Measurements from ENCODE around the gene FN3K. TPM values are rescaled to one million over a fixed set of nuclear protein-coding genes. Genes with fewer than 3 reads are reported as not detected.

FN3K gene
- total RNA-seq, 1 experiment from 2014 or later = 28.3 TPM

GRCh38 chr17:82686366-82687324 is 48.8 kb upstream of the FN3K start:
- no peak overlapping the region for H4K91ac ChIP-seq (ENCODE audit: insufficient read length, low read depth, low read length)
- H2BK120ac ChIP-seq (ENCODE audit: low read depth, low read length, poor library complexity, severe bottlenecking) = no peak overlapping the region
- no peak overlapping the region for H3K9ac ChIP-seq (ENCODE audit: extremely low read depth, insufficient read length, low read length)
- Mint-ChIP-seq H3K4me1 (0 out of 4 replicates have a peak, but pooled peaks cover 0 to 2% of the 10 kb centered on the region in 2 experiments), H3K9me3 (peaks cover 6 to 8% of the 10 kb centered on the region in 2 experiments), H3K36me3 (ENCODE audit: insufficient read depth in 1 of 3, low read depth in 3 of 3) (peaks cover 0 to 3% (median 0%) of the 10 kb centered on the region in 3 experiments; a peak in 2 of 7 replicates), H3K27ac (no peak overlapping the region; a peak in 1 of 7 replicates), H3K4me3 (no peak overlapping the region), H3K27me3 (ENCODE audit: low read depth) (no peaks in the 10 kb centered on the region; the same call in none of the 2 replicates)
- DNase-seq = no peak
- no peak overlapping the region for H4K8ac ChIP-seq (replicated peaks; ENCODE audit: insufficient read length, low read depth, low read length)
- H4K5ac ChIP-seq (ENCODE audit: insufficient read length, low read depth, low read length) = no peak overlapping the region
- H3K4me1 ChIP-seq (ENCODE audit: insufficient read depth, low read length) = no peaks in the 10 kb centered on the region
- H2BK12ac ChIP-seq (ENCODE audit: insufficient read length, low read depth, low read length) = no peak overlapping the region
- H4K20me1 ChIP-seq (ENCODE audit: control insufficient read depth, insufficient read depth, insufficient read length) = no peaks in the 10 kb centered on the region
- H3K9me3 ChIP-seq (ENCODE audit: control insufficient read depth, low read depth, low read length) = no peaks in the 10 kb centered on the region
- no peak overlapping the region for H3K4me2 ChIP-seq (ENCODE audit: insufficient read depth, insufficient read length, low read length)
- H2BK5ac ChIP-seq (ENCODE audit: insufficient read length, low read length) = no peak overlapping the region
- H2BK15ac ChIP-seq (ENCODE audit: low read depth, low read length) = no peak overlapping the region
- no peaks in the 10 kb centered on the region for H3K79me1 ChIP-seq (ENCODE audit: insufficient read depth, low read depth, low read length, poor library complexity, severe bottlenecking)
- H2AFZ ChIP-seq (ENCODE audit: low read length) = no peak overlapping the region
- no peak overlapping the region for H3T11ph ChIP-seq (ENCODE audit: low read length)
- H3K14ac ChIP-seq (ENCODE audit: insufficient read depth, low read length) = no peak overlapping the region
- H3K56ac ChIP-seq (ENCODE audit: insufficient read length, low read depth, low read length) = no peak overlapping the region
- no peaks in the 10 kb centered on the region for H3K27me3 ChIP-seq (ENCODE audit: insufficient read depth, low read length)
- no peak overlapping the region for H3K23ac ChIP-seq (ENCODE audit: insufficient read length, low read depth, low read length)
- no peak overlapping the region for H3K18ac ChIP-seq (ENCODE audit: insufficient read length, low read depth, low read length)
- no peak overlapping the region for H2AK5ac ChIP-seq (ENCODE audit: insufficient read length, low read length)
- TF ChIP-seq CTCF (conservative IDR thresholded peaks at IDR 0.05) = no peak
- WGBS (ENCODE audit: extremely low coverage, insufficient read length, low lambda C conversion rate) = no CpG with 5 or more reads among the region's 19 CpGs
- no peak overlapping the region for H3K27ac ChIP-seq (ENCODE audit: insufficient read length, low read depth, low read length)
- H3K4ac ChIP-seq (ENCODE audit: low read depth, low read length) = no peak overlapping the region
- H2BK20ac ChIP-seq (ENCODE audit: low read depth, low read length, poor library complexity, severe bottlenecking) = no peak overlapping the region
- no peaks in the 10 kb centered on the region for H3K23me2 ChIP-seq (ENCODE audit: insufficient read length, low read depth, low read length, poor library complexity, severe bottlenecking)
- H3K79me2 ChIP-seq (ENCODE audit: insufficient read depth, low read length) = no peaks in the 10 kb centered on the region

Data from H9 (cell line).